GM18520 (cell line): ENCODE data around the gene OTOGL.
"Not testable (repeated sequence)": the region's sequence is repeated elsewhere in the genome, so short reads cannot be mapped to it uniquely, and the experiment has no call there.

Source experiments
- ATAC-seq: cut with Tn5 transposase; IDR thresholded peaks from one replicate; pipeline ENCODE4 v1.9.1; 2021; ENCODE audit not compliant: unreplicated experiment

Gene OTOGL

GRCh38 chr12:80268924-80269749, 169.8 kb downstream of the OTOGL start:
- ATAC-seq: peak; percentile 94

- ATAC-seq: no peak
Measured at GRCh38 chr12:80269803-80270552, 170.6 kb downstream of the OTOGL start.

GRCh38 chr12:80271780-80272179, 172.4 kb downstream of the OTOGL start:
- ATAC-seq: no peak

GRCh38 chr12:80272387-80272915, 173.1 kb downstream of the OTOGL start:
- no peak for ATAC-seq

- ATAC-seq: no peak
Measured at GRCh38 chr12:80273144-80273543, 173.8 kb downstream of the OTOGL start.

GRCh38 chr12:80277732-80278131, 178.4 kb downstream of the OTOGL start:
- ATAC-seq: no peak

GRCh38 chr12:80282226-80282625, 182.9 kb downstream of the OTOGL start:
- ATAC-seq: no peak

GRCh38 chr12:80282761-80283160, 183.4 kb downstream of the OTOGL start:
- ATAC-seq: no peak

- peak; percentile 65 for ATAC-seq
Measured at GRCh38 chr12:80291108-80291754, 191.9 kb downstream of the OTOGL start.

GRCh38 chr12:80293347-80293746, 194.0 kb downstream of the OTOGL start:
- no peak for ATAC-seq

- ATAC-seq: peak; percentile 51
Measured at GRCh38 chr12:80293759-80294158, 194.4 kb downstream of the OTOGL start.

- no peak for ATAC-seq
Measured at GRCh38 chr12:80299219-80299618, 199.9 kb downstream of the OTOGL start.

GRCh38 chr12:80299976-80300375, 200.6 kb downstream of the OTOGL start:
- peak; percentile 70 for ATAC-seq

GRCh38 chr12:80307436-80307835, 208.1 kb downstream of the OTOGL start:
- not testable (repeated sequence) for ATAC-seq

- no peak for ATAC-seq
Measured at GRCh38 chr12:80313209-80313608, 213.9 kb downstream of the OTOGL start.

GRCh38 chr12:80314741-80315140, 215.4 kb downstream of the OTOGL start:
- no peak for ATAC-seq

GRCh38 chr12:80316222-80316621, 216.9 kb downstream of the OTOGL start:
- ATAC-seq: no peak

- no peak for ATAC-seq
Measured at GRCh38 chr12:80317307-80317706, 218.0 kb downstream of the OTOGL start.

- no peak for ATAC-seq
Measured at GRCh38 chr12:80317899-80318298, 218.6 kb downstream of the OTOGL start.

GRCh38 chr12:80320121-80320678, 220.9 kb downstream of the OTOGL start:
- ATAC-seq: no peak

- ATAC-seq: no peak
Measured at GRCh38 chr12:80321653-80322052, 222.3 kb downstream of the OTOGL start.
